NCI-H226 (cell line): ENCODE data around the gene MYH6.
"Not testable (repeated sequence)": the region's sequence is repeated elsewhere in the genome, so short reads cannot be mapped to it uniquely, and the experiment has no call there.

ENCODE experiments used
- DNase-seq: peaks from one replicate; pipeline ENCODE4 v3.0.0-alpha.2; 2015

MYH6 gene

DNA sequence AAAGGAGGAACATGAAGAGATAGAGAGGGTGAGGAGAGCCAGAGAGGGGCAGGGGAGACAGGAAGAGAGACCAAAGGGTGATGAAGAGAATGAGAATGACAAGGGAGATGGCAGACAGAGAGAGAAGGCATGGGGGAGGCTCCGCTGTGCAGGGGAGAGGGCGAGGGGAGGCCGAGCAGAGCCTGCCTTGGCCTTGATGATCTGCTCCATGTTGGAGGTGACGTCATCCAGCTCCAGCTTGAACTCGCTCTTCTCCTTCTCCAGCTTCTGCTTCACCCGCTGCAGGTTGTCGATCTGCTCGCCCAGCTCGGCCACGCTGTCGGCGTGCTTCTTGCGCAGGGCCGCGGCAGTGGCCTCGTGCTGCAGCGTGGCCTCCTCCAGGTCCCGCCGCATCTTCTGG is 18.2 kb downstream of the MYH6 start:
- not testable (repeated sequence) for DNase-seq

GRCh38 chr14:23389396-23389795 is 18.7 kb downstream of the MYH6 start:
- DNase-seq, result no peak

DNA sequence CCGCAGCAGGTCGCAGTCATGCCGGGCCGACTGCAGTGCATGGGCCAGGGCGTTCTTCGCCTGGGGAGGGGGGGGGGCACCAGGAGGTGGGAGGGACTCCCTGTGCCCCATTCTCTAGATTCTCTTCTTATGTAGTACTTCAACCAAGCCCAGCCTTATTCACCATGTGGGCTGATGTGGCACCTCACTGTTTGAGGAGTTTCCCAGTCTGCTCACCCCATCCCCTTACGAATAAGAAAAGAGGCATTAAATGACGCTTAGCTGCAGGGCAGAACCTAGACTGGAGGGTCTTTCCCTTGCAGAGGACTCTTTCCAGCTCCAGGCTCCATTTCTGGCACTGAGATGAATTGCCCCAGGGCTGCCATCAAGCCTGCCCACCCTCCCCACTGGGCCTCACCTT is 19.1 kb downstream of the MYH6 start:
- DNase-seq, result no peak

DNA sequence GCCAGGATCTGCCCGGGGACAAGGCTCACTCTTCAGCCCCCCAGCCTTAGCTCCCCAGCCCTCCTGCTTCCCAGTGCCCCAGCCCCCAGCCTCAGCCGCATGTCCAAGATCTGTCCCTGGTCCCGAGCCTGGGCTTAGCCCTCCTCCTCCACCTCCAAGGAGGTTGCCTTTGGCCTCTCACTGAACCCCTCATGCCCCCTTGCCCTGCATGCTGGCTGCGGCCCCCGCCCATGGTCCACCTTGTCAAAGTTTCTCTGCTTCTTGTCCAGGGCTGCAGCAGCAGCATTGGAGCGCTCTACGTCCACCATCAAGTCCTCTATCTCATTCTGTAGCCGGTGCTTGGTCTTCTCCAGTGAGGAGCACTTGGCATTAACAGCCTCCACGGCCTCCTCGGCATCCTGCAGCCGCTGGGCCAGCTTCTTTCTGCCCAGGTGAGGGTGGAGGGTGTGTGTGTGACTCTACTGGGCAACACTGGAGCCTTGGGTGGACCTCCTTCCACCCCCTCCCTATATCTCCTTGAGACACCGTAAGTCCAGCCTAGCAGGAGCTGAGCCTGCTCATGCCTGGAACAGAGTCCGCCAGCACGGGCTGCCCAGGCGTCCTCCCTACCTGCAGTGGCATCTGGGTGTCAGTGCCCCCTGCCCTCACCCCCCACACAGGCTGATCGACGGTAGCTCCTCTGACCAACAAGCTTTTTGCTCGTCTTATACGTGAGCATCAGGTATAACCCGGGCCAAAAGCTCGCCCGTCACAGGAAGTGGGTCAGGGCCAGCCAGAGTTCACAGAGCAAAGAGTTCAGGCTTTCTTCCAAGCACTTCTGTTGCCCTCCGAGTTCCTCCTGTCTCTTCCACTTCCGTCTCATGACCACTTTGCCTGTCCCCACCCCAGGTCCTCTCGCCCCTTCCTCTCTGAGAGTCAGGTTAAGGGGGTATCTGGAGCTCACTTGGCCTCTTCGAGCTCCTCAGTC is 19.9 kb downstream of the MYH6 start:
- DNase-seq, result no peak

DNA sequence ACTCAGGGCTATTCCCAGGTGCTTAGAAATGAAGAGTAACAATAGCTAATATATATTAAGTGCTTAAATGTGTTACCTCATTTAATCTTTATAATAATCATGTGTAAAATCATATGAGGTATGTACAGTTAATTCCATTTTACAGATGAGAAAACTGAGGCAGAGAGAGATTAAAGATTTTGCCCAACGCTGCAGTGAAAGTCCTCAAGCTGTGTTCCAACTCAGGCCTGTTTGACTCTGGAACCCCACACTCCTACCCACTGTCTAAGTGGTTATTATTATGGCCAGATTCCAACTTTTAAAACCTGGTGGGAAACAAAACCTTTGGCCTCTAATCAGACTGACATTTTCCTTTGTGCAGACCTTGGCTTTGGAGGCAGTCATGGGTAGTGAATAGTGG is 21.1 kb downstream of the MYH6 start:
- DNase-seq, result no peak

DNA sequence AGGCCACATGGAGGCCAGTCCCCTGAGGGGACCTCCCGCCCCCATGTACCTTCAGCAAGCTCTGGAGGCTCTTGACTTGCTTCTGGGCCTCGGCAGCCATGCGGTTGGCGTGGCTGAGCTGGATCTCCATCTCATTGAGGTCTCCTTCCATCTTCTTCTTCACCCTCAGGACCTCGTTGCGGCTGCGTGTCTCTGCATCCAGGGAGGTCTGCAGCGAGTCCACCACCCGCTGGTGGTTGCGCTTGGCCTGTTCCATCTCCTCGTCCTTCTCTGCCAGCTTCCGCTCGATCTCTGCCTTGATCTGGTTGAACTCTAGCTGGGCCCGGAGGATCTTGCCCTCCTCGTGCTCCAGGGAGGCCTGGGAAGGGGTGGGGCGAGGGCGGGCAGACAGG is 21.8 kb downstream of the MYH6 start:
- not testable (repeated sequence) for DNase-seq

DNA sequence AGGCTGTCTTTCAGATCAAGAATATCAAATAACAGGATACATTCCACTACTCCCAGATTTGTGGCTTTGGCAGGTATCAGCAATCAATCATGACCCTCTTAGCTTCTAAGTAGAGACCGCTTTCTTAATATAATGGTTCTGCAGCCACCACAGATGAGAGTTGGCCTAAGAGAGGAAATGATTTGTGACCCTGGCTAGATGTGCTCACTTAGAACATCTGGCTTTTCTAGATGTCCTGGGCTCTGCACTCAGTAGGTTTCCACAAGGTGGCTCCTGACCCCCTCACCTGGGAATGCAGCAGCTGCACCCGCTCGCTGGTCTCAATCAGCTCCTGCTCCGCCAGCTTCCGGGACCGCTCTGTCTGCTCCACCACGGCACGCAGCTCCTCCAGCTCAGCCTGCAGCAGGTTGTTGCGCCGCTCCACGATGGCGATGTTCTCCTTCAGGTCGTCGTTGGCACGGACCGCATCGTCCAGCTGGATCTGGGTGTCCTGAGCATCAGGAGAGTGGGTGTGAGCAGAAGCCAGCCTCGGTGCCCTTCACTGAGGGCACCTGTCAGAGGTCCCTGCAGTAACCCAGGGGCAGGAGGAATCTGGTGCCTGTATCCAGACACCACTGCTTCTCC is 22.3 kb downstream of the MYH6 start:
- no peak for DNase-seq

- no peak for DNase-seq
Measured at GRCh38 chr14:23385244-23385641, 22.8 kb downstream of the MYH6 start.

DNA sequence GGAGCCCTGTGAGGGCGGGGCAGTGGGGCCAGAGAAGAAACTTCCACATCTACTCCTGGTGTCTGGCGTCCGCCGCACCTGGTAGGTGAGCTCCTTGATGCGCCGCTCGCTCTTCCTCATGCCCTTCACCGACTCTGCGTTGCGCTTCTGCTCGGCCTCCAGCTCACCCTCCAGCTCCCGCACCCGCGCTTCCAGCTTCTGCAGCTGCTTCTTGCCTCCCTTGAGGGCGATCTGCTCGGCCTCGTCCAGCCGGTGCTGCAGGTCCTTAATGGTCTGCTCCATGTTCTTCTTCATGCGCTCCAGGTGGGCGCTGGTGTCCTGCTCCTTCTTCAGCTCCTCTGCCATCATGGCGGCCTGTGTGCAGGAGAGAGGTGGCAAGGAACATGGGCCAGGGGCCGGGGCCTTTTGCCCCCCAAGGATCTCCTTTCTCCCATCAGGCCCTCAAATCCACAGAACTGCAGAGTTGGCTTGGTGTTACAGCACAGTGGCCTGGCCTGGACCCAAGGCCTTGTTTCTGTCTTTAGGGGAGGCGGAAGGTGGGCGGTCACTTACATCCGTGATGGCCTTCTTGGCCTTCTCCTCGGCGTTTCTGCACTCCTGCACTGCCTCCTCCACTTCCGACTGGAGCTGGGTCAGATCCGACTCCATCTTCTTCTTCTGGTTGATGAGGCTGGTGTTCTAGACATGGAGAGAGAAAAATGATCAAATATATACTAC is 23.6 kb downstream of the MYH6 start:
- no peak for DNase-seq

- DNase-seq, result no peak
Measured at GRCh38 chr14:23382731-23383440, 25.2 kb downstream of the MYH6 start.

- no peak for DNase-seq
Measured at GRCh38 chr14:23382276-23382675, 25.8 kb downstream of the MYH6 start.

- no peak for DNase-seq
Measured at GRCh38 chr14:23381871-23382270, 26.2 kb downstream of the MYH6 start.

DNA sequence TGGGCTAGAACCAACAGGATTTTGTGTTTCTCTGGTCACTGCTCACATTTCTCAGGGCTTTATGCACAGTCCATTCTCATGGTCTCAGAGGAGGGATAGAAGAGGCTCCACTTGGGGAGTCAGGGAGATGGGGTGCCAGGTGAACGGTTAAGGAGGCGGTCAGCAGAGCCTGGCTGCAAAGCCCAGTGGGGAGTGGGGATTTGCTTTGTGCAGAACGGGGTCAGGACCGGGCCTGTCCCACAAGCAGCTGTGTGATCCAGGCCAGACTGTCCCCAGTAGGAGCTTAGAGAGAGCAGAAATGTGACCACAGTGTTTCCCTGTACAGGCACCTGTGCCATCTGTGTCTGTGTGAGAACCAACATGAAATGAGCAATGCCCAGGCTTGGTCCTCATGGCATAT is 27.1 kb downstream of the MYH6 start:
- no peak for DNase-seq

DNA sequence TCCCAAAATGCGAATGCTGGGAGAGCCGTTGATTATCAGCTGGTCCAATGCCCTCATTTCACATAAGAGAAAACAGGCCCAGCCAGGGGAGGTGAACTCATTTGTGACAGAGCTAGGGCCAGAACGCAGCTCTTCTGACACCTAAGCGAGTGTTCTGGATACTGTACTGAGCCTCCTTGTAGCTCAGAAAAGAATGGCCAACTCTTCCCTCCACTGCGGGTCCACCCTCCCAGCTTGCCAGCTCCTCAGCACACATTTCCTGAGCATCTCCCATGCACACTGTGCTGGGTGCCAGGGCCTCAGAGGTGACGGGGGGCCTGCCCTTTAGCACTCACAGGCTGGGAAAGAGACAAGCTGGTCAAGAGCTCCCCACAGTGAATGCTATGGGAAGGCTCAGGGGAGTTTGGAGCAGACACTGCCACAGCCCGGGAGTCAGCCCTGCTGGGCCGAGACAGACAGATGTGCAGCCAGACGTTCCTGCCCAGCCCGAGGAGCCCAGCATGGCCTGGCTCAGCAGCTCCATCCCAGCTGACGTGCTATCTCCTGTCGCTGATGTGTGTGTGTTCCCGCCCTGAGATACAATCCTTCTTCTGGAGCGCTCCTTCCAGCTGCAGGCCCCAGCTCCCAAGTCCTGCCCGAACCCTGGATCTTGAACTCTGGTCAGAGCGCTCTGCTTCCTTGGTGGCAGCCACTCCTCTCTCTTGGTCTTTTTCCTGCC is 27.7 kb downstream of the MYH6 start:
- DNase-seq, result no peak

GRCh38 chr14:23379366-23380196 is 28.5 kb downstream of the MYH6 start:
- peak; percentile 16 for DNase-seq

DNA sequence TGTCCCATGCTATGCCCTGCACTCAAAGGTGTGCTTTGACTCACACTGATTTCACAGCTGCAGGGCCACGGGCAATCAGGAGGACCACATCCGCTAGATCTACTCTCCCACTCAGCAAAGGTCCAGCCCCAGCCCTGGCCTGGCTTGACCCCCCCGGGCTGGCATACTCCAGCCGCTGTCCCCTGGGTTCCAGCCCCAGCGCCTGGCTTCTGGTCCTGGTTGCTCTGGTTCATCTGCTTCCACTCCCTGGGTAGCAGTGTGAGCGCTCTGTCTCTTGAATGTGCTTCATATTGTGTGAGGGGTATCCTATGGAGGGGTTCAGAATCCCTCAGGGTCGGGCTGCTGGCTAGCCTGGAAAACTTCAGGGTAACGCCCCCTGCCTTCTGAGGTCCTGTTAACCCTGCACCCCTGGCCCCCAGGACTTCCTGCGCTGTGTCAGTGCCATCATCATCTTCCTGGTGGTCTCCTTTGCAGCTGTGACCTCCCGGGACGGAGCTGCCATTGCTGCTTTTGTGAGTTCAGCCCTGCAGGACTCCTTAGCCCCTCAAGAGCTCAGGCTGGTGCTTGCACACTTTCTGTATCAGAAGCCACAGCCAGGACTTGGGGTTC is 29.4 kb downstream of the MYH6 start:
- no peak for DNase-seq

- no peak for DNase-seq
Measured at GRCh38 chr14:23377573-23378563, 30.2 kb downstream of the MYH6 start.

- no peak for DNase-seq
Measured at GRCh38 chr14:23377198-23377550, 30.9 kb downstream of the MYH6 start.

- no peak for DNase-seq
Measured at GRCh38 chr14:23376482-23377197, 31.4 kb downstream of the MYH6 start, which contains the start of gene CMTM5. Gene CMTM5 (plus strand): TSS chr14:23377046. CDS start chr14:23377252, 206 bp downstream.
